IMR-90 (cell line): ENCODE results near the gene TREML2. TPM values are rescaled to one million over a fixed set of nuclear protein-coding genes. Genes with fewer than 3 reads are reported as not detected.

Experiments used
- ATAC-seq: fragments of 200-7000 bp; cut with Tn5 transposase; 2 replicates; pipeline ENCODE4 v1.9.1; 2020; ENCODE audit warnings: low read depth, mild to moderate bottlenecking, moderate library complexity
- BruUV-seq: library from RNA; stranded (reverse); fragments of 400-500 nt; replicated peaks from 2 replicates; lab custom pipeline; 2021; lab: Mats Ljungman, UMichigan
- CTCF ChIA-PET: fragments of 300-600 bp; formaldehyde crosslinking; extraction: SDS; loops from one replicate; lab custom pipeline; 2021; ENCODE audit warnings: antibody characterized with exemption; lab: Yijun Ruan, JAX
- POLR2A ChIA-PET: fragments of 300-600 bp; sonication (Branson Sonifier 250); formaldehyde crosslinking; loops from one replicate; lab custom pipeline; 2022; ENCODE audit warnings: antibody characterized with exemption; ENCODE audit not compliant: unreplicated experiment; lab: Charles Lee
- DNase-seq: peaks from one replicate; pipeline ENCODE4 v3.0.0; 2013
- H2AFZ ChIP-seq: replicated peaks from 2 replicates; pipeline ENCODE3; 2013; ENCODE audit warnings: low read length, mild to moderate bottlenecking; ENCODE audit not compliant: poor library complexity
- H2AK5ac ChIP-seq: 2 replicates; pipeline ENCODE4 v1.6.1; 2013; ENCODE audit warnings: low read depth, low read length, inconsistent platforms
- H2AK9ac ChIP-seq: replicated peaks from 2 replicates; pipeline ENCODE3; 2013; ENCODE audit warnings: mild to moderate bottlenecking, low read depth, low read length, moderate library complexity; ENCODE audit not compliant: poor library complexity
- H2BK120ac ChIP-seq: 2 replicates; pipeline ENCODE4 v1.6.1; 2013; ENCODE audit warnings: low read depth, low read length, inconsistent platforms
- H2BK15ac ChIP-seq: 3 replicates; pipeline ENCODE4 v1.6.1; 2013; ENCODE audit warnings: low read depth, low read length, inconsistent platforms
- H2BK20ac ChIP-seq: 2 replicates; pipeline ENCODE4 v1.6.1; 2013; ENCODE audit warnings: low read depth, mild to moderate bottlenecking, inconsistent platforms, low read length, moderate library complexity
- H2BK5ac ChIP-seq: 2 replicates; pipeline ENCODE4 v1.6.1; 2013; ENCODE audit warnings: mild to moderate bottlenecking, low read depth, low read length, inconsistent platforms; ENCODE audit not compliant: poor library complexity, severe bottlenecking
- H3K14ac ChIP-seq: replicated peaks from 2 replicates; pipeline ENCODE4 v1.6.1; 2013; ENCODE audit warnings: low read depth, low read length, inconsistent platforms
- H3K18ac ChIP-seq: 2 replicates; pipeline ENCODE4 v1.6.1; 2013; ENCODE audit warnings: low read depth, low read length, control low read depth
- H3K23ac ChIP-seq: 2 replicates; pipeline ENCODE4 v1.6.1; 2013; ENCODE audit warnings: low read depth, low read length, inconsistent platforms
- H3K27ac ChIP-seq: 2 replicates; pipeline ENCODE4 v1.5.1; 2013; ENCODE audit warnings: mild to moderate bottlenecking, control low read depth, low read length; ENCODE audit not compliant: insufficient read depth
- H3K27me3 ChIP-seq: 2 replicates; pipeline ENCODE4 v1.6.1; 2013; ENCODE audit warnings: low read length; ENCODE audit not compliant: control insufficient read depth, insufficient read depth
- H3K36me3 ChIP-seq: 2 replicates; pipeline ENCODE4 v1.6.1; 2013; ENCODE audit warnings: low read length, mixed read lengths; ENCODE audit not compliant: control insufficient read depth, insufficient read depth
- H3K4ac ChIP-seq: 2 replicates; pipeline ENCODE4 v1.6.1; 2013; ENCODE audit warnings: low read depth, low read length, inconsistent platforms
- H3K4me1 ChIP-seq: 2 replicates; pipeline ENCODE4 v1.6.1; 2013; ENCODE audit warnings: low read length, mixed read lengths; ENCODE audit not compliant: control insufficient read depth, insufficient read depth
- H3K4me2 ChIP-seq: 2 replicates; pipeline ENCODE4 v1.6.1; 2013; ENCODE audit warnings: low read depth, mild to moderate bottlenecking, control low read depth, low read length, moderate library complexity
- H3K4me3 ChIP-seq: 2 replicates; pipeline ENCODE4 v1.5.1; 2013; ENCODE audit warnings: low read depth, mild to moderate bottlenecking, control low read depth, low read length, moderate library complexity; ENCODE audit not compliant: insufficient read depth
- H3K56ac ChIP-seq: 2 replicates; pipeline ENCODE4 v1.6.1; 2013; ENCODE audit warnings: low read length, inconsistent platforms; ENCODE audit not compliant: insufficient read depth; ENCODE audit errors: extremely low read depth
- H3K79me1 ChIP-seq, 2 experiments: 2 replicates each; pipeline ENCODE4 v1.6.1; 2013; ENCODE audit warnings: low read length in 2 of 2, inconsistent platforms in 1 of 2, low read depth in 1 of 2
- H3K9ac ChIP-seq: 2 replicates; pipeline ENCODE4 v1.6.1; 2013; ENCODE audit warnings: low read depth, low read length, control low read depth
- H3K9me1 ChIP-seq: 2 replicates; pipeline ENCODE4 v1.6.1; 2013; ENCODE audit warnings: low read length, inconsistent platforms; ENCODE audit not compliant: insufficient read depth
- H3K9me3 ChIP-seq: 2 replicates; pipeline ENCODE4 v1.6.1; 2013; ENCODE audit warnings: low read length; ENCODE audit not compliant: control insufficient read depth, insufficient read depth
- H4K20me1 ChIP-seq: 2 replicates; pipeline ENCODE4 v1.6.1; 2013; ENCODE audit warnings: low read length, inconsistent platforms; ENCODE audit not compliant: insufficient read depth
- H4K5ac ChIP-seq: 2 replicates; pipeline ENCODE4 v1.6.1; 2013; ENCODE audit warnings: mild to moderate bottlenecking, low read depth, low read length, control low read depth
- H4K8ac ChIP-seq, 2 experiments: 2 replicates each; pipeline ENCODE4 v1.6.1; 2013; ENCODE audit warnings: low read depth in 2 of 2, low read length in 2 of 2, control low read depth in 1 of 2, inconsistent platforms in 1 of 2
- H4K91ac ChIP-seq: 2 replicates; pipeline ENCODE4 v1.6.1; 2013; ENCODE audit warnings: low read depth, low read length, inconsistent platforms; ENCODE audit not compliant: insufficient read depth
- POLR2A ChIP-seq: IDR thresholded peaks from 2 replicates; pipeline ENCODE4 v1.6.1; 2012; ENCODE audit warnings: mild to moderate bottlenecking, low read depth, low read length
- RAD21 ChIP-seq: IDR thresholded peaks from 2 replicates; pipeline ENCODE4 v1.6.1; 2012; ENCODE audit warnings: low read length, improper control_type of control experiment
- RCOR1 ChIP-seq: IDR thresholded peaks from 2 replicates; pipeline ENCODE4 v1.6.1; 2012; ENCODE audit warnings: mild to moderate bottlenecking, low read length, improper control_type of control experiment; ENCODE audit not compliant: insufficient replicate concordance
- RFX5 ChIP-seq: IDR thresholded peaks from 2 replicates; pipeline ENCODE4 v1.8.0; 2012; ENCODE audit warnings: low read depth, mild to moderate bottlenecking, low read length, moderate library complexity
- WGBS, 2 experiments: methylation state at CpG; one replicate each; pipeline versions ENCODE4 v1.1.5 to v1.1.7; 2013; ENCODE audit warnings: missing lambda C conversion rate in 2 of 2; ENCODE audit not compliant: insufficient read length in 1 of 2; ENCODE audit errors: extremely low coverage in 2 of 2; 5-methylcytosine and 5-hydroxymethylcytosine counted together
- dilution Hi-C: fragments of 300-500 bp; cut with HindIII; formaldehyde crosslinking; loops from one replicate; pipeline ENCODE4 v1.14.3; 2018; ENCODE audit warnings: low sequenced_read_pairs; ENCODE audit not compliant: unreplicated experiment
- in situ Hi-C: fragments of 300-500 bp; cut with MboI; formaldehyde crosslinking; loops from 3 replicates; pipeline ENCODE4 v1.14.3; 2019; ENCODE audit warnings: low sequenced_read_pairs, inconsistent platforms, mixed read lengths
- intact Hi-C: fragments of 100-400 bp; cut with micrococcal nuclease; formaldehyde crosslinking; loops from 2 replicates; pipeline ENCODE4 v1.10.0; 2022
- polyA plus RNA-seq, 3 experiments: library from polyadenylated mRNA; depleted of rRNA; stranded (reverse); fragments of >200 nt; gene quantifications; 2 replicates each; pipeline ENCODE4 v1.2.3, GENCODE V29; 2012; ENCODE audit warnings: low replicate concordance in 1 of 3
- total RNA-seq: library from RNA; depleted of rRNA; stranded (reverse); fragments of >200 nt; gene quantifications from 2 replicates; pipeline ENCODE4 v1.2.3, GENCODE V29; 2012
- TF ChIP-seq, protein P1 (sequence below): fragments of 150-350 bp; IDR thresholded peaks from 2 replicates; pipeline ENCODE4 v1.6.1; 2016; ENCODE audit warnings: low read depth, mild to moderate bottlenecking, low read length, moderate library complexity, borderline replicate concordance

The TREML2 gene
- total and polyA plus RNA-seq, 2 of the 4 experiments (the other 2 are of a cell fraction), result not detected

DNA sequence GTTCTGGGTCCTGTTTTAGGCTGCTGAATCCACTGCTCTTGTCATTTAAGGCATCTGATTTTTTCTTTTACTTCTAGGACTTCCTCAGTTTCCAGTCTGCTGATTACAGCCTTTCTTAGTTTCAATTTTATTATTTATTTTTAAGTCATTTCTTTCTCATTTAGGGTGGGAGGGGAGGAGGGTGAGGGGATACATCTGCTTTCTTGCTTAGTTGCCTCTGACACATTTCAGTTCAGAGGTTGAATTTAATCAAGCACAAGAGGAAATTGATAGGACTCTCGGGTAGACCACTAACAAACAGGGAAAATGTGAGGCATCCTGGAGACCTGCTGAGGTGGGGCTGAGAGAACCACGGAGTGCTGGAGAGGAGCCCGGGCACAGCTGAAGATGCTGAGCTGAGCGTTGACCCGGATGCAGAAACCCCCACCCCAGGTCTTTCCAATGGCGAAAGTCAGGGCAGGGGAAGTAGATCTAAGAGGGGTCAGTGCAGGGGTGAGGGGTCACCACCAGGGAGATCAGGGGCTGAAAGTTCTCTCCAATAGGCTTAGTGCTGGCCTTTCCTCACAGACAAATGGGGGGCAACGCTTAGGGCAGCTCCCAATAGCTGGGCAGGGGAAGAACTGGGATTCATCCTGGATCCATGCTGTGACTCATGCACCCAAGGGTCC lies 7.6 kb upstream of the TREML2 start:
- no peak overlapping the region for H3K14ac ChIP-seq
- H2AFZ ChIP-seq, result no peak overlapping the region
- H2AK9ac ChIP-seq, result no peak overlapping the region
- no TSS peak for BruUV-seq
- H3K4me2 ChIP-seq, result no peak overlapping the region
- H3K4me3 ChIP-seq, result no peak overlapping the region
- no peak overlapping the region for H3K18ac ChIP-seq
- no peak overlapping the region for H2BK20ac ChIP-seq
- no peaks in the 10 kb centered on the region for H3K27me3 ChIP-seq
- H3K56ac ChIP-seq, result no peak overlapping the region
- no peak for TF ChIP-seq POLR2A
- no peak for TF ChIP-seq RFX5
- TF ChIP-seq RAD21, result no peak
- TF ChIP-seq, protein P1, sequence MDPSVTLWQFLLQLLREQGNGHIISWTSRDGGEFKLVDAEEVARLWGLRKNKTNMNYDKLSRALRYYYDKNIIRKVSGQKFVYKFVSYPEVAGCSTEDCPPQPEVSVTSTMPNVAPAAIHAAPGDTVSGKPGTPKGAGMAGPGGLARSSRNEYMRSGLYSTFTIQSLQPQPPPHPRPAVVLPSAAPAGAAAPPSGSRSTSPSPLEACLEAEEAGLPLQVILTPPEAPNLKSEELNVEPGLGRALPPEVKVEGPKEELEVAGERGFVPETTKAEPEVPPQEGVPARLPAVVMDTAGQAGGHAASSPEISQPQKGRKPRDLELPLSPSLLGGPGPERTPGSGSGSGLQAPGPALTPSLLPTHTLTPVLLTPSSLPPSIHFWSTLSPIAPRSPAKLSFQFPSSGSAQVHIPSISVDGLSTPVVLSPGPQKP, result no peak
- TF ChIP-seq RCOR1, result no peak
- H3K9ac ChIP-seq, result no peak overlapping the region
- ChIA-PET POLR2A (no interaction called here), CTCF (no interaction called here)
- DNase-seq (no peak), ATAC-seq (no peak)
- dilution Hi-C loops, result no loop called here
- H2BK5ac ChIP-seq, result no peak overlapping the region
- no peak overlapping the region for H2BK120ac ChIP-seq
- intact Hi-C loops, result no loop called here
- H4K8ac ChIP-seq, result no peak overlapping the region
- H3K79me1 ChIP-seq, result no peaks in the 10 kb centered on the region
- no peak overlapping the region for H2AK5ac ChIP-seq
- no peak overlapping the region for H2BK15ac ChIP-seq
- H3K4me1 ChIP-seq, result no peaks in the 10 kb centered on the region
- no CpG with 5 or more reads among the region's 7 CpGs for WGBS, 2 experiments
- in situ Hi-C loops, result no loop called here
- no peak overlapping the region for H3K23ac ChIP-seq
- H4K91ac ChIP-seq, result no peak overlapping the region
- H3K36me3 ChIP-seq, result no peaks in the 10 kb centered on the region
- no peaks in the 10 kb centered on the region for H3K9me3 ChIP-seq
- H4K5ac ChIP-seq, result no peak overlapping the region
- H3K9me1 ChIP-seq, result no peaks in the 10 kb centered on the region
- H4K20me1 ChIP-seq, result no peaks in the 10 kb centered on the region
- H3K27ac ChIP-seq, result no peak overlapping the region
- no peak overlapping the region for H3K4ac ChIP-seq
